Glutamatergic neuron (in vitro differentiated cells): ENCODE results near the gene MYH1. TPM values are rescaled to one million over a fixed set of nuclear protein-coding genes. Genes with fewer than 3 reads are reported as not detected.
"Not testable (repeated sequence)": the region's sequence is repeated elsewhere in the genome, so short reads cannot be mapped to it uniquely, and the experiment has no call there.

Experiments
- DNase-seq: peaks from one replicate; pipeline ENCODE4 v3.0.0; 2022
- H3K27ac Mint-ChIP-seq: one replicate; pipeline ENCODE4 v1.8.0; 2020; ENCODE audit warnings: mild to moderate bottlenecking, mixed read lengths, inconsistent platforms; ENCODE audit not compliant: unreplicated experiment
- H3K27me3 Mint-ChIP-seq: one replicate; pipeline ENCODE4 v1.8.0; 2020; ENCODE audit warnings: mild to moderate bottlenecking, moderate library complexity, mixed read lengths, inconsistent platforms; ENCODE audit not compliant: unreplicated experiment
- H3K36me3 Mint-ChIP-seq: one replicate; pipeline ENCODE4 v1.8.0; 2020; ENCODE audit warnings: mild to moderate bottlenecking, mixed read lengths, inconsistent platforms; ENCODE audit not compliant: unreplicated experiment
- H3K4me1 Mint-ChIP-seq: one replicate; pipeline ENCODE4 v1.8.0; 2020; ENCODE audit warnings: mild to moderate bottlenecking, low read depth, mixed read lengths, inconsistent platforms; ENCODE audit not compliant: unreplicated experiment
- H3K4me3 Mint-ChIP-seq: one replicate; pipeline ENCODE4 v1.8.0; 2020; ENCODE audit warnings: mild to moderate bottlenecking, mixed read lengths, inconsistent platforms; ENCODE audit not compliant: unreplicated experiment
- H3K9me3 Mint-ChIP-seq: one replicate; pipeline ENCODE4 v1.8.0; 2020; ENCODE audit warnings: mild to moderate bottlenecking, moderate library complexity, mixed read lengths, inconsistent platforms; ENCODE audit not compliant: unreplicated experiment
- total RNA-seq: library from RNA; stranded (reverse); fragmentation: NEBNext Ultra II Directional; extraction: Animal tissue kit (Norgen Biotek cat#: 25700); gene quantifications from one replicate; pipeline ENCODE4 v1.2.1, GENCODE V29; 2021; ENCODE audit not compliant: unreplicated experiment
- TF ChIP-seq, protein P1 (sequence below): fragments of 200-600 bp; sonication (generic); IDR thresholded peaks from one replicate; pipeline ENCODE4 v1.5.0; 2021; ENCODE audit not compliant: partially characterized antibody, unreplicated experiment

MYH1 gene
- total RNA-seq, 1 donor from 2014 or later, result not detected

DNA sequence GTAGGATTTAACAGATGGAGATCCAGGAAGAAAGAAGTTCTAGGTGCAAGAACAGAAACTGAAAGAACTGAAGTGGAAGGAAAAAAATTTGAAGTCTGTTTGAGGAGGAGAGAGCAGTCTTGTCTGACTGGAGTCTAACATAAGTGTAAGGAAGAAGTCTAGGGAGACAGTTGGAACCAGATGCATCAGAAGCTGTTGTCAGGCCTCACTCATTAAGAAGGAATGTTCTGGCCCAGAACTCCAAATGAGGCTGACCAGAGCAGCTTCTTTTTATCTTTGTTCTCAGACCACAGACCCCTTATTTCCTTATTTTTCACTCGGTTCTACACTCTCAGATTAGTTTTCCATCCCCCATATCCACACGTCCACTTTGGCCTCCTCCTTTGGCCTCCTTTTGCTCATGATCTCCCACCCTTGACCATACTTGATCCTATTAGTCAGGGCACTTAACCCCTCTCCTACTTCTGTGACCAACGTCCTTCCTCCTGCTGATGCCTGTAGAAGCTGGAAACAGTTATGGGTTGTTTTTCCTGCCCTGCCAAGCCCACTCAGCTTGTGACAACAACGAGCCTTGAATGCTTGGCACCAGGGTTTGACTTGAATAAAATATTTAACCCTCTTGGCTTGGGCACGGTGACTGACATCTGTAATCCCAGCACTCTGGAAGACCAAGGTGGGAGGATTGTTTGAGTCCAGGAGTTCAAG lies 38.1 kb upstream of the MYH1 start:
- TF ChIP-seq, protein P1, sequence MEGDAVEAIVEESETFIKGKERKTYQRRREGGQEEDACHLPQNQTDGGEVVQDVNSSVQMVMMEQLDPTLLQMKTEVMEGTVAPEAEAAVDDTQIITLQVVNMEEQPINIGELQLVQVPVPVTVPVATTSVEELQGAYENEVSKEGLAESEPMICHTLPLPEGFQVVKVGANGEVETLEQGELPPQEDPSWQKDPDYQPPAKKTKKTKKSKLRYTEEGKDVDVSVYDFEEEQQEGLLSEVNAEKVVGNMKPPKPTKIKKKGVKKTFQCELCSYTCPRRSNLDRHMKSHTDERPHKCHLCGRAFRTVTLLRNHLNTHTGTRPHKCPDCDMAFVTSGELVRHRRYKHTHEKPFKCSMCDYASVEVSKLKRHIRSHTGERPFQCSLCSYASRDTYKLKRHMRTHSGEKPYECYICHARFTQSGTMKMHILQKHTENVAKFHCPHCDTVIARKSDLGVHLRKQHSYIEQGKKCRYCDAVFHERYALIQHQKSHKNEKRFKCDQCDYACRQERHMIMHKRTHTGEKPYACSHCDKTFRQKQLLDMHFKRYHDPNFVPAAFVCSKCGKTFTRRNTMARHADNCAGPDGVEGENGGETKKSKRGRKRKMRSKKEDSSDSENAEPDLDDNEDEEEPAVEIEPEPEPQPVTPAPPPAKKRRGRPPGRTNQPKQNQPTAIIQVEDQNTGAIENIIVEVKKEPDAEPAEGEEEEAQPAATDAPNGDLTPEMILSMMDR, result no peak
- H3K9me3 Mint-ChIP-seq, result no peaks in the 10 kb centered on the region

GRCh38 chr17:10550014-10550413 lies 31.7 kb upstream of the MYH1 start:
- no peaks in the 10 kb centered on the region for H3K9me3 Mint-ChIP-seq
- no peaks in the 10 kb centered on the region for H3K36me3 Mint-ChIP-seq
- no peaks in the 10 kb centered on the region for H3K27me3 Mint-ChIP-seq
- no peaks in the 10 kb centered on the region for H3K4me1 Mint-ChIP-seq
- no peak overlapping the region for H3K27ac Mint-ChIP-seq
- H3K4me3 Mint-ChIP-seq, result no peak overlapping the region
- TF ChIP-seq, protein P1, result no peak
- DNase-seq, result no peak

More for the DNA sequence above, 38.1 kb upstream of the MYH1 start:
- H3K27ac Mint-ChIP-seq, result no peak overlapping the region
- DNase-seq, result no peak
- H3K4me1 Mint-ChIP-seq, result no peaks in the 10 kb centered on the region
- no peaks in the 10 kb centered on the region for H3K36me3 Mint-ChIP-seq
- H3K27me3 Mint-ChIP-seq, result no peaks in the 10 kb centered on the region
- H3K4me3 Mint-ChIP-seq, result no peak overlapping the region

DNA sequence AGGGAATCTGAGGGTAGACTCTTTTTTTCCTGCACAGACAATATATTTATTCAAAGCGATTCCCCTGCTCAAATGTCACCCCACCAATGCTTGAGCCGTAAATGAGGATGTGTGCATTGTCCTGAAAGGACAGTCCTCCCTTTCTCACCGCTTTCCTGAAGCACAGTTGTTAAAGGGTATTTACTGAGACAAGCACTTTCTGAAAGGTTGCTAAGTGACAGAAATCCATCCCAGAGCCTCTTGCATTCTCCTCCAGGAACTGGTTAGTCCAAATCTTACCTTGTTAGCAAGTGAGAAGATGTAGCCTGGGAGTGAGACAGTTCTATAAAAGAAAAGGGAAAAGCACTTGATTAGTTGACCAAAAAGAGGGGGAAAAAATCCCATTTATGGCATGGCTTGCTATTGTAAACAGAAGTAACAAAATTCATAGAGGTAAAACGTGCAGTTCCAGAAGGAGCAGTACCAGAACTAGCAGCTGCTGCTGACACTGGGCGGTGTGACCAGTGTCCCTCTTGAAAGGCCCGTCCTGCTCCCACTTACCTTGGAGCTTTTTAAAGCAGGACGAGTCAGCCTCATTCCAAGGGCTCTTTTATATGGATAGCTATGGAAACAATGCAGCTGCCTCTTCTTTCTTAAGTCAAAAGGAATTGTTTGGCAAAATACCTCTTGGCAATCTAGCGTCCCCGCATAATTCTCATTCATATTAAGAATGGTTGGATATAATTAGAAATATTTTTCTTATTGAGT lies 30.9 kb upstream of the MYH1 start, which contains the start of gene MYH2:
Gene MYH2 (minus strand): TSS at position 563 of the 747 bp plus-strand sequence. CDS start 1,738 bp downstream, outside the sequence.
- Mint-ChIP-seq H3K27ac (no peak within 1 kb of the TSS), H3K4me3 (no peak within 1 kb of the TSS), H3K4me1 (no peaks in the 10 kb centered on the region), H3K36me3 (no peaks in the 10 kb centered on the region), H3K9me3 (no peaks in the 10 kb centered on the region), H3K27me3 (no peaks in the 10 kb centered on the region)
- TF ChIP-seq, protein P1, result no peak
- DNase-seq, result no peak

DNA sequence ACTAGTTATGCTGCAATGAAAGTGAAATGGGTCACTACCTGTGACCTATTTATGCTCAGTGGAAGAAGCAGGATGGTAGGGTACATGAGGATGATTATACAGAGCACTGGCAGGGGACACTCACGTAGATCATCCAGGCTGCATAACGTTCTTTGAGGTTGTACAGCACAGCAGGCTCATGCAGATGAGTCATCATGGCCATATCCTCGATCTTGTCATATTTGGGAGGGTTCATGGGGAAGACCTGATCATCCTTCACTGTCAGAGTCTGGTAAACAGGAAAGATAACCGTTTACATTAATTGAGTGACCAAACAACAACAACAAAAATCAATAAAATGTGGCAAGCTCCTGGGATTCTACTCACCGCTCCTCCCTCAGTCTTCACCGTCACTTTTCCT lies 29.0 kb upstream of the MYH1 start:
- no peak overlapping the region for H3K27ac Mint-ChIP-seq
- H3K9me3 Mint-ChIP-seq, result no peaks in the 10 kb centered on the region
- H3K27me3 Mint-ChIP-seq, result no peaks in the 10 kb centered on the region
- H3K36me3 Mint-ChIP-seq, result no peaks in the 10 kb centered on the region
- H3K4me3 Mint-ChIP-seq, result no peak overlapping the region
- no peak for DNase-seq
- TF ChIP-seq, protein P1, result no peak
- no peaks in the 10 kb centered on the region for H3K4me1 Mint-ChIP-seq

DNA sequence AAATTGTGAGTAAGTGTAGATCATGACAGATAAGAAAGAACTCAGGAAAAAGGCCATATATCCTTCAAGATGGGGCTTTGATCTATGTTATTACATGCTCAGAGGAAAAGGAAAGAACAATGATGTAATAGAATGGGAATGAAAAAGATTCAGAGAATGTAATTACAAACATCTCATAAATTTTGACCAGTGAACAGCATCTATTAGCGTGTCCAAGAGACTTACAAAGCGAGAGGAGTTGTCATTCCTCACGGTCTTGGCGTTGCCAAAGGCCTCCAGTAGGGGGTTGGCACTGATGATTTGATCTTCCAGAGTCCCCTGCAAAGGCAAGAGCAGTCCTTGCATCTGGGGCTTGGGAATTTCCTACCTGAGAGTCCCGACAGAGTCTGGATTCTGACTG lies 25.1 kb upstream of the MYH1 start:
- not testable (repeated sequence) for H3K27me3 Mint-ChIP-seq, H3K36me3 Mint-ChIP-seq, H3K9me3 Mint-ChIP-seq, H3K27ac Mint-ChIP-seq, DNase-seq, H3K4me1 Mint-ChIP-seq, H3K4me3 Mint-ChIP-seq

DNA sequence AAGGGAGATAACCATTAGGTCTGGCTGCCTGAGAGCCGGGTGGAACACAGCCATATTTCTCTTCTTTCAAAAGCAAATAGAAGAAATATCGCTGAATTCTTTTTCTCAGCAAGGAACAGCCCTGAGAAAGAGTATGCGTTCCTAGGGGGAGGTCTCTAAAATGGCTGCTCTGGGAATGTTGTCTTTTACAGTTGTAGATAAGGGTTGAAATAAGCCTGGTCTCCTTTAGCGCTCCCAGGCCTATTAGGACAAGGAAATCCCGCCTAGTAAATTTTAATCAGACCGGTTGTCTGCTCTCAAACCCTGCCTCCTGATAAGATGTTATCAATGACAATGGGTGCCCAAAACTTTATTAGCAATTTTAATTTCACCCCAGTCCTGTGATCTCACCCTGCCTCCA lies 22.8 kb upstream of the MYH1 start:
- not testable (repeated sequence) for DNase-seq, H3K4me3 Mint-ChIP-seq, H3K27ac Mint-ChIP-seq, H3K27me3 Mint-ChIP-seq, H3K4me1 Mint-ChIP-seq, H3K36me3 Mint-ChIP-seq, H3K9me3 Mint-ChIP-seq
